ENCODE data around the gene PDE6B.
"Not testable (repeated sequence)": the region's sequence is repeated elsewhere in the genome, so short reads cannot be mapped to it uniquely, and the experiment has no call there.

The PDE6B gene

GRCh38 chr4:704198-704891, 79.0 kb downstream of the PDE6B start:
- no peak for DNase-seq (ENCODE audit: low read depth)

DNA sequence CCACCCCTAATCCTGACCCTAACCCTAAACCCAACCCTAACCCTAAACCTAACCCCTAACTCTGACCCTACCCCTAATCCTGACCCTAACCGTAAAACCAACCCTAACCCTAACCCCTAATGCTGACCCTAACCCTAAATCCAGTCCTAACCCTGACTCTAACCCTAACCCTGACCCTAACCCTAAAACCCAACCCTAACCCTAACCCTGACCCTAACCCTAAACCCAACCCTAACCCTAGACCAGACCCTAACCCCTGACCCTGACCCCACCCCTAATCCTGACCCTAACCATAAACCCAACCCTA, 79.6 kb downstream of the PDE6B start:
- no peak for DNase-seq (ENCODE audit: low read depth)

DNA sequence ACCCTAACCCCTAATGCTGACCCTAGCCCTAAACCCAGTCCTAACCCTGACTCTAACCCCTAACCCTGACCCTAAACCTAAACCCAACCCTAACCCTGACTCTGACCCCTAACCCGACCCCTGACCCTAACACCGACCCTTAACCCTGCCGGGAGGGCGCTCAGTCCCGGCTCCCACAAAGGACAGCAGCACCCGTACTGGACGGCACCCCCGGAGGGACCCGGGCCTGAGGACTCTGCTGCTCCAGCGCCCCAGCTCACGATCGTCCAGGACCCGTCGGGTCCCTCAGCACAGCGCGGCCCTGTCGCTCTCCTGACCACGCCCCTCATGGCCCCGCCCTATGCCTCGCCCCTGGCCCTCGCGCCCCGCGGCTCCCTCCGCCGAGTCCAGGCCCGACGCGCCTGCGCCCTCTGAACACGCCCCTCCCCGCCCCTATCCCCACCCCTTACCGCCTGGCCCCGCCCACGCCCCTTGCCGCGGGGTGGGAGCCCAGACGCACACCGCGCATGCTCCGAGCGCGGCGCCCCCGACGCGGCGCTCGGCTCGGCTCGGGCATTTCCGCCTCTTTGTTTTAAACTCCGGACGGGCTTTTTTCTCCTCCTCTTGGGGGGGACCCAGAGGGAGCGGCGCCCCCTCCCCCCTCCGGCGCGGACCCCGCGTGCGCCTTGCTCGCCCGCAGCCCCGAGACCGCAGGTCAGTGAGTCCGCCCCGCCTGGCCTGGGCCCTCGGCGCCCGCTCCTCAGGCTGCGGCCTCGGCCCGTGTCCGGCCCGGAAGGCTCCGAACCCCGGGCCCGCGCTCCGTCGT, 80.1 kb downstream of the PDE6B start, which contains the start of gene PCGF3:
Gene PCGF3, plus strand, starts transcription at position 555 of the 805 bp plus-strand sequence. CDS start 27,849 bp downstream, outside the sequence.
- peak; percentile 83 for DNase-seq (ENCODE audit: low read depth)

- DNase-seq (ENCODE audit: low read depth), result not testable (repeated sequence)
These were observed 80.8 kb downstream of the PDE6B start for GRCh38 chr4:706083-706633.

DNA sequence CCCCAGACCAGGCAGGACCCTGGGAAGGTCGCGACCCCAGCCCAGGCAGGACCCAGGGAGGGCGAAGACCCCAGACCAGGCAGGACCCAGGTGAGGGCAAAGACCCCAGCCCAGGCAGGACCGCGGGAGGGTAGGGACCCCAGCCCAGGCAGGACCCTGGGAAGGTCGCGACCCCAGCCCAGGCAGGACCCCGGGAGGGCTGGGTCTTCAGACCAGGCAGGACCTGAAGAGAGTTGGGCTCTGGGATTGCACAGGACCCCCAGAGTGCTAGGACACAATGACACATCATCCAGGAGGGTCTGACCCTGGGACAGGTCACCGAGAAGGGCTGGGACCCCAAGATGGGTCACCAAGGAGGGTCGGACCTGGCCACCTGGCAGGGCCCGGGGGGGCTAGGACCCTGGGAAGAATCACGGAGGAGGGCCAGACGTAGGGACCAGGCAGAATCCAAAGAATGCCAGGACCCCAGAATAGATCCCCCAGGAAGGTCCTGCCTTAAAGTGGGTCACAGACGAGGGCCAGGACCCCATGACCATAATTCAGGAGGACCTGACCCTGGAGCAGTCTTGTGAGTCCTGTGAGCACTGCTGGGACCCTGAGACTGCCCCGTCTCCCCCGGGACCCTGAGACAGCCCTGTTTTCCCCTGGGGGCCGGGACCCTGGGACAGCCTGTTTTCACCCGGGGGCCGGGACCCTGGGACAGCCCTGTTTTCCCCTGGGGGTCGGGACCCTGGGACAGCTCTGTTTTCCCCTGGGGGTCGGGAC, 81.6 kb downstream of the PDE6B start:
- DNase-seq (ENCODE audit: low read depth), result no peak

DNA sequence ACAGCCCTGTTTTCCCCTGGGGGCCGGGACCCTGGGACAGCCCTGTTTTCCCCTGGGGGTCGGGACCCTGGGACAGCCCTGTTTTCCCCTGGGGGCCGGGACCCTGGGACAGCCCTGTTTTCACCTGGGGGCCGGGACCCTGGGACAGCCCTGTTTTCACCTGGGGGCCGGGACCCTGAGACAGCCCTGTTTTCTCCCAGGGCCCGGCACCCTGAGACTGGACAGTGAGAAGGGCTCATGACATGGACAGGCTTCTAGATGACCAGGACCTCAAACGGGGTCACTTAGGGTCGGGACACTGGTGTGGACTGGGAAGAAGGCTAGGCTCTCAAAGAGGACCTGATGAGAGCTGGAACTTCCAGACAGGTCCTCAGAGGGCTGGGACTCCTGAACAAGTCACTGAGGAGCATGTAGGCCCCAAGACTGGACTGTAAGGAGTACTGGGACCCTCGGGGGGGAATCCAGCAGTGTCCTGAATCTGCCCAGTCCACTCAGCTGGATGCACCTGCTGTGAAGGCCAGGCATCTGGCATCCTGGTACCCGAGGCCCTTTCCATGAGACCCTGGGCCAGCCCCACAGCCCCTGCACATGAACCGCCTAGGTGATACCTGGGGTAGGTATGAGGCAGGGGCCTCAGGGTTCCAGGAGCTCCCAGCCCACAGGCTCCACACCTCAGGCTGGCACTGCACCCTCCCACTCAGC, 82.7 kb downstream of the PDE6B start:
- no peak for DNase-seq (ENCODE audit: low read depth)

GRCh38 chr4:708631-708933, 83.2 kb downstream of the PDE6B start:
- DNase-seq (ENCODE audit: low read depth), result no peak

DNA sequence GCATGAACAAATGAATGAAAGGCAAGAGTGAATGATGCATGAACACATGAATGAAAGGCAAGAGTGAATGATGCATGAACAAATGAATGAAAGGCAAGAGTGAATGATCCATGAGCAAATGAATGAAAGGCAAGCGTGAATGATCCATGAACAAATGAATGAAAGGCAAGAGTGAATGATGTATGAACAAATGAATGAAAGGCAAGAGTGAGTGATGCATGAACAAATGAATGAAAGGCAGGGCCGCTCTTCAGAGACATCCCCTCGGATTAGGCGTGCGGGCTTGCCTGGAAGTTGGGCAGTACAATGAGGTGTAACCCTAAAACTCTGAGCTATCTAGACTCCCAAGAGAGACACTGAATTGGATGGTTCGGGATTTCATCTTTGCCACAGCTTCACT, 84.0 kb downstream of the PDE6B start:
- no peak for DNase-seq (ENCODE audit: low read depth)

DNA sequence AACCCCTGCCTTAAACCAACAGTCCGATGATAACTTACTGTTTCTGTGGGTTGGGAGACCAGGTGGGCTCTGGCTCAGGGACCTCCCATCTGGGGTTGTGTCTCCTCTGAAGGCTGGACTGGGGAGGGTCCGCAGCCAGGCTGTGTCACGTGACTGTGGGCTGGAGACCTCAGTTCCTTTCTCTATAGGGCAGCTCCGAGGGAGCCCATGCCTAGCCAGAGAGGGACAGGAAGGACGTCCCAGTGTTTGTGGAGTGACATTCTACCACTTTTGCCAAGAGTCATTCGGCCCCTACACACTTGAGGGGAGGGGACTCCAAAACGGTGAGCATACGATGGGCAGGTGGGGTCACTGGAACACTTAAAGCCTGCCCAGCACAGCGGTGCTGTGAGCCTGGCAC, 84.7 kb downstream of the PDE6B start:
- DNase-seq (ENCODE audit: low read depth), result no peak

DNA sequence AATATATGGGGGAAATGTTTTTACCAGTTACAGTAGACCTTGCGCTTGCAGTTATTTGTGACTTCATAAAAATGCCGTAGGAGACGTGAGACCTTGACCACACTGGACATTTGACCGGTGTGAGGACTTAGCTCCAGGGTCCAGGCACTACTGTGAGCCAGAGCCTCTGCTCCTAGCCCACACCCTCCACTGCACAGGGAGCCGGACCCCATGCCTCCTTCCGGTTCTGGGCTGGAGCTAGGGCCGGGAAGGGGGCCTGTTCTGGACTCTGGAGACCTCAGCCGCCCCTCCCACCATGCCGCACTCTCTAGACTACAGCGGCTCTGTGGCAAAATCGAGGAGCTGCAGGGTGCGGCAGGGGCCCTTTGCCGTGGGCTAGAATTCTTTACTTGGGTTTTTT, 85.5 kb downstream of the PDE6B start:
- DNase-seq (ENCODE audit: low read depth), result no peak

DNA sequence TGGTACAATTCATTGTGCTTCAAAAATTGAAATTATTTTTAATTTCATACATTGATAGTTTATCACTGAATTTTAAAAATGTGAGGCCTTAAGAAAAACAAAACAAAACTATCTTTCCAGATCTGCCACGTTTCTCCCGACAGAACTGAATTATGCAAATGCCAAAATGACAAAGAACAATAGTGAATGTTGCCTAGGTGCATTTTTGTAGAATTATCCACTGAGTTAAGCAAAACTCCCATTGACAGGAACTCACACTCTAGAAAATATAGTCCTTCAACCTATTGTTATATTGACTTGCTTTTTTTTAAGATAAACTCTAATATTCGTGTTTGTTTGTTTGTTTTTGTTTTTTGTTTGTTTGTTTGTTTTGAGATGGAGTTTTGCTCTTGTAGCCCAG, 86.7 kb downstream of the PDE6B start:
- DNase-seq (ENCODE audit: low read depth), result no peak

DNA sequence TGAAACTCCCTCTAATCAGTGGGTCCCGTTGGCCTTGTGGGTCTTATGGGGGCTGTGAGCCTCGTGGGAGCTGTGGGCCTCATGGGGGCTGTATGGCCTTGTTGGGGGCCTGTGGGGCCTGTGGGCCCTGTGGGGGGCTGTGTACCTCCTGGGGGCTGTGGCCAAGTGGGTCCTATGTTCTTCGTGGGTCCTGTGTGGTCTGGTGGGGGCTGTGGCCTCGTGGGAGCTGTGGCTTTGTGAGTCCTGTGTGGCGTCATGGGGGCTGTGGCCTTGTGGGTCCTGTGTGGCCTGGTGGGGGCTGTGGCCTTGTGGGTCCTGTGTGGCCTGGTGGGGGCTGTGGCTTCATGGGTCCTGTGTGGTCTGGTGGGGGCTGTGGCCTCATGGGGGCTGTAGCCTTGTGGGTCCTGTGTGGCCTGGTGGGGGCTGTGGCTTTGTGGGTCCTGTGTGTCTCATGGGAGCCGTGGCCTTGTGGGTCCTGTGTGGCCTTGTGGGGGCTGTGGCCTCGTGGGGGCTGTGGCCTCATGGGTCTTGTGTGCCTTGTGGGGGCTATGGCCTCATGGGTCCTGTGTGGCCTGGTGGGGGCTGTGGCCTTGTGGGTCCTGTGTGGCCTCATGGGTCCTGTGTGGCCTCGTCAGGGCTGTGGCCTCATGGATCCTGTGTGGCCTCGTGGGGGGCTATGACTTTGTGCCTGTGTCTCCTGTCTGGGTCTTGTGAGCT, 87.7 kb downstream of the PDE6B start:
- no peak for DNase-seq (ENCODE audit: low read depth)

GRCh38 chr4:714087-714486, 88.7 kb downstream of the PDE6B start:
- DNase-seq (ENCODE audit: low read depth), result no peak

GRCh38 chr4:717601-718320, 92.4 kb downstream of the PDE6B start:
- DNase-seq (ENCODE audit: low read depth), result no peak

DNA sequence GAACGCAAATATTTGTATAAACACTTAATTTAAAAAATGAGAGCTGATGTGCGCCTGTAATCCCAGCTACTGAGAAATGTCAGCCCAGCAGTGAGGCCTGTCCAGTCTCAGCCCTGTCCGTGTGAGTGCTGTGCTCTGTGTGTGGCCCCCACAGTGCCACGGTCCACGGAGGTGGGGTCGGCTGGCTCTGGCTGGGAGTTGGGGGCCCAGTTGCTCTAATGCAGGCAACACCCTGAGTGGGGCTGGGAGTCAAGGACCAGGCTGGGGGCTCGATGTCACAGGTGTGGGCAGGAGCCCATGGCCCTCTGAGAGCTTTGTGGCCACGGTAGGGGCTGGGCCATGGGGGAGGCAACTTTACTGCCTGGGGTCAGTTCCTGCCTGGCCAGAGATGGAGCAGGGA, 93.1 kb downstream of the PDE6B start:
- no peak for DNase-seq (ENCODE audit: low read depth)

Measured in stromal cell of bone marrow (primary cell).